K562 (cell line): ENCODE data around the gene ZCCHC24. TPM values are rescaled to one million over a fixed set of nuclear protein-coding genes. Genes with fewer than 3 reads are reported as not detected.

Experiments
- ATF6 ChIP-seq: sonication (generic); formaldehyde crosslinking; IDR thresholded peaks from 2 replicates; pipeline ENCODE4 v1.4.0; 2020; ENCODE audit warnings: mild to moderate bottlenecking, missing genetic modification reagents
- CC2D1A ChIP-seq: fragments of 450-650 bp; IDR thresholded peaks from 2 replicates; pipeline ENCODE4 v1.6.1; 2017; ENCODE audit warnings: mild to moderate bottlenecking
- CGGBP1 ChIP-seq: fragments of 250-450 bp; sonication (Bioruptor Pico); IDR thresholded peaks from 2 replicates; pipeline ENCODE4 v1.9.0; 2021; ENCODE audit warnings: mild to moderate bottlenecking
- E2F3 ChIP-seq: fragments of 250-450 bp; sonication (Bioruptor Pico); IDR thresholded peaks from 2 replicates; pipeline ENCODE4 v1.4.0; 2020; ENCODE audit warnings: mild to moderate bottlenecking
- HNRNPK ChIP-seq: fragments of 200-400 bp; formaldehyde crosslinking; IDR thresholded peaks from one replicate; pipeline ENCODE4 v1.6.1; 2018; ENCODE audit warnings: mild to moderate bottlenecking, low read depth, low read length; ENCODE audit not compliant: poor library complexity, severe bottlenecking
- HNRNPL ChIP-seq: fragments of 200-400 bp; formaldehyde crosslinking; IDR thresholded peaks from 2 replicates; pipeline ENCODE4 v1.6.1; 2017; ENCODE audit warnings: low read depth, mild to moderate bottlenecking, low read length
- ILK ChIP-seq: fragments of 450-650 bp; IDR thresholded peaks from 2 replicates; pipeline ENCODE4 v1.6.1; 2016; ENCODE audit warnings: missing genetic modification characterization, low read depth, mild to moderate bottlenecking, missing compliant biosample characterization, moderate library complexity, borderline replicate concordance
- KDM4B ChIP-seq, 2 experiments: fragments of 450-650 bp in 1 of 2; sonication (generic) in 1 of 2; IDR thresholded peaks; 2 replicates each; pipeline ENCODE4 v1.6.1; 2016 to 2017; ENCODE audit warnings: borderline replicate concordance in 2 of 2, antibody characterized with exemption in 1 of 2, low read depth in 1 of 2, mild to moderate bottlenecking in 1 of 2
- NR2C2 ChIP-seq, 2 experiments: fragments of 200-800 bp in 1 of 2; sonication (Bioruptor generic) in 1 of 2; sonication (generic) in 1 of 2; formaldehyde crosslinking in 1 of 2; IDR thresholded peaks; 2 replicates each; pipeline versions ENCODE4 v1.6.1 to v1.8.0; 2016 to 2022; ENCODE audit warnings: mild to moderate bottlenecking in 1 of 2, missing compliant biosample characterization in 1 of 2, missing genetic modification characterization in 1 of 2, missing genetic modification reagents in 1 of 2
- ZNF280B ChIP-seq: fragments of 250-450 bp; sonication (Bioruptor Pico); IDR thresholded peaks from 2 replicates; pipeline ENCODE4 v1.5.1; 2021; ENCODE audit warnings: mild to moderate bottlenecking
- polyA plus RNA-seq, 8 experiments: library from polyadenylated mRNA; depleted of rRNA in 4 of 8; stranded (reverse) in 5 of 8; unstranded in 3 of 8; fragments of >200 nt; fragmentation: Nextera tagmentation in 2 of 8; fragmentation: Illumina TruSeq in 1 of 8; extraction: Ambion mirVana in 2 of 8; extraction: Trizol in 1 of 8; gene quantifications; 2 replicates each; pipeline versions ENCODE4 v1.2.1 to v1.2.3, GENCODE V29; 2011 to 2014; ENCODE audit warnings: inconsistent platforms in 1 of 8, missing spikeins in 1 of 8
- total RNA-seq, 7 experiments: library from RNA; depleted of rRNA in 6 of 7; stranded (reverse); fragments of >200 nt in 6 of 7; fragmentation: Illumina TruSeq in 2 of 7; extraction: Trizol in 2 of 7; gene quantifications; 2 replicates each; pipeline versions ENCODE4 v1.2.1 to v1.2.3, GENCODE V29; 2011 to 2021; ENCODE audit warnings: low replicate concordance in 1 of 7

ZCCHC24 gene
- total and polyA plus RNA-seq, 9 of the 15 experiments (the other 6 are each of a cell fraction or from before 2014, with no cell fraction given), result 0.84 to 11.0 (median 4.6) TPM

- TF ChIP-seq ILK (tag) (no peak), KDM4B (IDR thresholded peaks at IDR 0.05; ENCODE audit: borderline replicate concordance in 2 of 2, low read depth in 1 of 2) (no peak), HNRNPK (no peak), NR2C2 (CRISPR knock-in tag; IDR thresholded peaks at IDR 0.05) (no peak), NR2C2 (tag; IDR thresholded peaks at IDR 0.05) (no peak), CC2D1A (no peak), ATF6 (CRISPR knock-in tag) (no peak), ZNF280B (no peak), HNRNPL (no peak), E2F3 (CRISPR knock-in tag) (no peak), CGGBP1 (CRISPR knock-in tag) (no peak)
These were observed 52.1 kb downstream of the ZCCHC24 start (continued) for GRCh38 chr10:79393221-79393923.
